Hepatocyte (in vitro differentiated cells): ENCODE measurements around the gene TEAD1.

Source experiments
- CTCF ChIP-seq: fragments of 200-600 bp; sonication (generic); IDR thresholded peaks from 2 replicates; pipeline ENCODE4 v1.5.1; 2016; ENCODE audit warnings: antibody characterized with exemption, mild to moderate bottlenecking; ENCODE audit not compliant: poor library complexity
- EZH2 ChIP-seq: fragments of 200-600 bp; sonication (generic); IDR thresholded peaks from 2 replicates; pipeline ENCODE4 v1.6.1; 2016; ENCODE audit warnings: antibody characterized with exemption, mild to moderate bottlenecking, borderline replicate concordance

- TF ChIP-seq EZH2, result no peak
- no peak for TF ChIP-seq CTCF
These were observed 267.9 kb downstream of the TEAD1 start for GRCh38 chr11:12942157-12942556.
